Fibroblast of lung (primary cell): ENCODE measurements around the gene MYO5B. TPM values are rescaled to one million over a fixed set of nuclear protein-coding genes. Genes with fewer than 3 reads are reported as not detected.

Experiments
- DNase-seq, 2 donors: peaks; one replicate each; pipeline versions ENCODE4 v3.0.0 to v3.0.0-alpha.2; 2010; ENCODE audit warnings: low read depth in 2 of 2
- H2AFZ ChIP-seq: 2 replicates; pipeline ENCODE4 v1.5.1; 2012; ENCODE audit warnings: low read length, control low read depth, inconsistent platforms
- H3K27ac ChIP-seq: 2 replicates; pipeline ENCODE4 v1.5.1; 2011; ENCODE audit warnings: low read length, control low read depth; ENCODE audit not compliant: insufficient read depth
- H3K27me3 ChIP-seq: 2 replicates; pipeline ENCODE4 v1.5.1; 2011; ENCODE audit warnings: mild to moderate bottlenecking, low read length; ENCODE audit not compliant: control insufficient read depth, insufficient read depth
- H3K36me3 ChIP-seq: 2 replicates; pipeline ENCODE4 v1.5.1; 2011; ENCODE audit warnings: low read length; ENCODE audit not compliant: control insufficient read depth, insufficient read depth
- H3K4me1 ChIP-seq: 2 replicates; pipeline ENCODE4 v1.5.1; 2011; ENCODE audit warnings: low read length; ENCODE audit not compliant: control insufficient read depth, insufficient read depth; ENCODE audit errors: extremely low read depth
- H3K4me2 ChIP-seq: 2 replicates; pipeline ENCODE4 v1.5.1; 2011; ENCODE audit warnings: low read length, control low read depth; ENCODE audit not compliant: insufficient read depth; ENCODE audit errors: extremely low read depth
- H3K4me3 ChIP-seq, 4 experiments: fragments of 200-600 bp in 1 of 4; sonication (generic) in 1 of 4; replicated peaks in 1 of 4; 2 replicates each; pipeline ENCODE4 v1.5.1; 2011 to 2016; ENCODE audit warnings: low read length in 4 of 4, low read depth in 3 of 4, mild to moderate bottlenecking in 3 of 4, control low read depth in 2 of 4, inconsistent platforms in 1 of 4, mixed read lengths in 1 of 4; ENCODE audit not compliant: insufficient read depth in 1 of 4; ENCODE audit errors: control extremely low read depth in 1 of 4
- H3K79me2 ChIP-seq: 2 replicates; pipeline ENCODE4 v1.5.1; 2012; ENCODE audit warnings: mild to moderate bottlenecking, low read length, inconsistent platforms; ENCODE audit not compliant: control insufficient read depth, insufficient read depth
- H3K9ac ChIP-seq: 2 replicates; pipeline ENCODE4 v1.5.1; 2011; ENCODE audit warnings: mild to moderate bottlenecking, low read length, control low read depth; ENCODE audit not compliant: insufficient read depth
- H3K9me3 ChIP-seq: 2 replicates; pipeline ENCODE4 v1.5.1; 2012; ENCODE audit warnings: low read depth, low read length; ENCODE audit not compliant: control insufficient read depth, insufficient read depth
- H4K20me1 ChIP-seq: 2 replicates; pipeline ENCODE4 v1.5.1; 2011; ENCODE audit warnings: low read length; ENCODE audit not compliant: control insufficient read depth, insufficient read depth; ENCODE audit errors: extremely low read depth
- EZH2 ChIP-seq: IDR thresholded peaks from 2 replicates; pipeline ENCODE4 v1.5.1; 2012; ENCODE audit warnings: low read length, control low read depth, mild to moderate bottlenecking; ENCODE audit errors: missing control alignments
- polyA plus RNA-seq, 2 donors: library from polyadenylated mRNA; depleted of rRNA in 1 of 2; stranded (reverse) in 1 of 2; unstranded in 1 of 2; fragments of >200 nt; gene quantifications; 2 replicates each; pipeline ENCODE4 v1.2.1, GENCODE V29; 2011 to 2012; ENCODE audit warnings: missing spikeins in 1 of 2
- total RNA-seq: library from RNA; depleted of rRNA; stranded (reverse); fragments of >200 nt; gene quantifications from 2 replicates; pipeline ENCODE4 v1.2.1, GENCODE V29; 2014
- TF ChIP-seq, protein P1 (sequence below), 2 donors: IDR thresholded peaks in 1 of 2; conservative IDR thresholded peaks in 1 of 2; 1 replicate in 1 of 2; 2 replicates in 1 of 2; pipeline ENCODE4 v1.5.1; 2011 to 2012; ENCODE audit warnings: low read length in 2 of 2, control low read depth in 1 of 2, inconsistent platforms in 1 of 2, low read depth in 1 of 2, mild to moderate bottlenecking in 1 of 2

MYO5B gene
- total and polyA plus RNA-seq, 2 donors (not counting 1 experiment from before 2014, with no cell fraction given): under 0.01 to 0.06 TPM

DNA sequence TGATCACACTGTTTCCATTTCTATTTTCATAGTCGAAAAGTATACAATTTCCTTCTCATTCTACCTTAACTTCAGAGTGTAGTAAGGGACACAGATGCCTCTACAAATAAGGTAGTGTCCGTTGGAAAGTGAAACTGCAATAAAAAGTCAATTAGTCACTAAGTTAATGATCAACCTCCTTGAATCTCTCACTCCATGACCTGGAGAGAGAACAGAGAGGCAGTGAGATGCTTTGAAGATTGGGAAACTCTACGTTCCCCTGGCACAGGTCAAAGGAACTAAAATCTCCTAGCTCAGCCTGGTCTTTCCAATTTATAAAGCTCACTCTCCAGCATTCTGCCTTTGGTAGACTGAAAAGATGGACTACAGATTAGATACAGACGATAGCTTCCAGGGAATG, 227.8 kb downstream of the MYO5B start:
- H2AFZ ChIP-seq: no peak overlapping the region
- H3K27me3 ChIP-seq: no peaks in the 10 kb centered on the region
- TF ChIP-seq EZH2: no peak
- TF ChIP-seq, protein P1, sequence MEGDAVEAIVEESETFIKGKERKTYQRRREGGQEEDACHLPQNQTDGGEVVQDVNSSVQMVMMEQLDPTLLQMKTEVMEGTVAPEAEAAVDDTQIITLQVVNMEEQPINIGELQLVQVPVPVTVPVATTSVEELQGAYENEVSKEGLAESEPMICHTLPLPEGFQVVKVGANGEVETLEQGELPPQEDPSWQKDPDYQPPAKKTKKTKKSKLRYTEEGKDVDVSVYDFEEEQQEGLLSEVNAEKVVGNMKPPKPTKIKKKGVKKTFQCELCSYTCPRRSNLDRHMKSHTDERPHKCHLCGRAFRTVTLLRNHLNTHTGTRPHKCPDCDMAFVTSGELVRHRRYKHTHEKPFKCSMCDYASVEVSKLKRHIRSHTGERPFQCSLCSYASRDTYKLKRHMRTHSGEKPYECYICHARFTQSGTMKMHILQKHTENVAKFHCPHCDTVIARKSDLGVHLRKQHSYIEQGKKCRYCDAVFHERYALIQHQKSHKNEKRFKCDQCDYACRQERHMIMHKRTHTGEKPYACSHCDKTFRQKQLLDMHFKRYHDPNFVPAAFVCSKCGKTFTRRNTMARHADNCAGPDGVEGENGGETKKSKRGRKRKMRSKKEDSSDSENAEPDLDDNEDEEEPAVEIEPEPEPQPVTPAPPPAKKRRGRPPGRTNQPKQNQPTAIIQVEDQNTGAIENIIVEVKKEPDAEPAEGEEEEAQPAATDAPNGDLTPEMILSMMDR (conservative IDR thresholded peaks at IDR 0.05 in 1 of 2, IDR thresholded peaks at IDR 0.05 in 1 of 2; ENCODE audit: low read depth in 1 of 2, low read length in 2 of 2): no peak
- no peak overlapping the region for H3K9ac ChIP-seq
- no peaks in the 10 kb centered on the region for H3K9me3 ChIP-seq
- no peak overlapping the region for H3K4me2 ChIP-seq
- H4K20me1 ChIP-seq: no peaks in the 10 kb centered on the region
- H3K79me2 ChIP-seq: no peaks in the 10 kb centered on the region
- H3K4me3 ChIP-seq: no peak overlapping the region
- H3K4me1 ChIP-seq: no peaks in the 10 kb centered on the region
- no peak for DNase-seq
- no peak overlapping the region for H3K27ac ChIP-seq
- H3K36me3 ChIP-seq: no peaks in the 10 kb centered on the region

DNA sequence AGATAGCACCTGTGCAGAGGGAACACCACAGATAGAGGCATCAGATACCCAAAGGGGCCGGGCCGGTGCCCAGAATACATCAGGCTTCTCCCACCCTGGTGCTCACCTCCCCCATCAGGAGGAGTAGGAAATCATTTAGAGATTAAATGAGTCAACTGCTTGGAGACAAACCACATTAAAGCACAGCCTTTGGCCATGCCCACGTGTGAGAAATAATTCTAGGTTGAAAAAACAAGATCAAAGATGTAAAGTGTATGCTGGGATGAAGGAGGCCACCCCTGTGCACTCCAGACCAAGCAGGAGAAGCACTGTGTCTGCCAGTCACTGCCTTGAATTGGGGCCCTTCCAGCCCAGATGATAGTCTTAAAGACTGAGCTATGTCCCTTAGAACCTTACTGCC, 228.9 kb downstream of the MYO5B start:
- Histone ChIP-seq H3K9ac (no peak overlapping the region), H4K20me1 (no peaks in the 10 kb centered on the region), H3K4me3 (no peak overlapping the region), H3K27me3 (no peaks in the 10 kb centered on the region), H3K36me3 (no peaks in the 10 kb centered on the region), H3K4me2 (no peak overlapping the region), H3K9me3 (no peaks in the 10 kb centered on the region), H2AFZ (no peak overlapping the region), H3K4me1 (no peaks in the 10 kb centered on the region), H3K79me2 (no peaks in the 10 kb centered on the region), H3K27ac (no peak overlapping the region)
- no peak for TF ChIP-seq EZH2
- no peak for DNase-seq

GRCh38 chr18:49963217-49963616, 231.7 kb downstream of the MYO5B start:
- Histone ChIP-seq H3K4me2 (no peak overlapping the region), H3K9ac (no peak overlapping the region), H3K36me3 (no peaks in the 10 kb centered on the region), H2AFZ (no peak overlapping the region), H3K79me2 (no peaks in the 10 kb centered on the region), H3K4me3 (no peak overlapping the region), H3K9me3 (no peaks in the 10 kb centered on the region), H3K4me1 (no peaks in the 10 kb centered on the region), H3K27me3 (no peaks in the 10 kb centered on the region), H4K20me1 (no peaks in the 10 kb centered on the region), H3K27ac (no peak overlapping the region)
- TF ChIP-seq EZH2: no peak
- TF ChIP-seq, protein P1 (conservative IDR thresholded peaks at IDR 0.05 in 1 of 2, IDR thresholded peaks at IDR 0.05 in 1 of 2; ENCODE audit: low read depth in 1 of 2, low read length in 2 of 2): no peak
- no peak for DNase-seq
